Activated CD4-positive, alpha-beta T cell treated with anti-CD3 and anti-CD28 coated beads for 24 hours (primary cell): ENCODE measurements around the gene TTC31.

Source experiments
- DNase-seq, 2 donors: peaks; one replicate each; pipeline ENCODE4 v3.0.0-alpha.2; 2020; ENCODE audit warnings: low read depth in 2 of 2

The TTC31 gene

DNA sequence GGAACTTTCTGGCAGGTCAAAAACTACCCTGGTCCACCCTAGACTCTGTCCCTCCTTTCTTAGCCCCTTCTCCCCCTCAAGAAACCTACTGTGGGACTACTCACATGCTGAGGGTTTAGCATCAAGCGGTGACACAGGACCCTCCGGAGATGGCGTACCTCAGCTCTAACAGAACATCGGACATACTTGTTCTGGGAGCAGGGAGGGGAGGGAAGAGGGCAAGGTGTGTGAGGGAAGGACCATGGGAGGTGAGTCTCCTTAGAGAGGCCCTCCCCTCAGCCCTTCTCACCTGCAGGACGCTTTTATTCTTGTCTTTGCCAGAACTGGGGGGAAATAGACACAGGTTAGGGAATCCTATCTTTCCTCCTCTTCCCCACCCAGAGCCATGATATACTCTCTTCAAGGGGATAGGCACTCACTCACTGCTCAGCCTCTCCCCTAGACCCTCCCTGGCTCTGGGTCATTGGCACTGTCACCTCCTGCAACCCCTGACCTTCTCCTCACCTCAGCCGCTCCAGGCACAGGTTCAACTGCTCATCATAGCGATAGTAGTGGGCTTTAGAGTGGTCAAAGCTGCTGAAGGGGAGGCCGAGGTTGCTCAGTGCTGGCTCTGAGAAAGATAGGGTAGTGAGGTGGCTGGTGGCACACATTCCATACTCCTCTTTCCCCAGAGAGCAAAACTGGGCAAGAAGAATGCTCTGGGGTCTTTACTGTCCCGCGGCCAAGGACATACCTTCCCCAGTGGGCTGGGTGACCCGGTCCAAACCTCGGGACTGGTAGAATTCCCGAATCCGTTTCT lies 22.8 kb downstream of the TTC31 start:
- DNase-seq: no peak

DNA sequence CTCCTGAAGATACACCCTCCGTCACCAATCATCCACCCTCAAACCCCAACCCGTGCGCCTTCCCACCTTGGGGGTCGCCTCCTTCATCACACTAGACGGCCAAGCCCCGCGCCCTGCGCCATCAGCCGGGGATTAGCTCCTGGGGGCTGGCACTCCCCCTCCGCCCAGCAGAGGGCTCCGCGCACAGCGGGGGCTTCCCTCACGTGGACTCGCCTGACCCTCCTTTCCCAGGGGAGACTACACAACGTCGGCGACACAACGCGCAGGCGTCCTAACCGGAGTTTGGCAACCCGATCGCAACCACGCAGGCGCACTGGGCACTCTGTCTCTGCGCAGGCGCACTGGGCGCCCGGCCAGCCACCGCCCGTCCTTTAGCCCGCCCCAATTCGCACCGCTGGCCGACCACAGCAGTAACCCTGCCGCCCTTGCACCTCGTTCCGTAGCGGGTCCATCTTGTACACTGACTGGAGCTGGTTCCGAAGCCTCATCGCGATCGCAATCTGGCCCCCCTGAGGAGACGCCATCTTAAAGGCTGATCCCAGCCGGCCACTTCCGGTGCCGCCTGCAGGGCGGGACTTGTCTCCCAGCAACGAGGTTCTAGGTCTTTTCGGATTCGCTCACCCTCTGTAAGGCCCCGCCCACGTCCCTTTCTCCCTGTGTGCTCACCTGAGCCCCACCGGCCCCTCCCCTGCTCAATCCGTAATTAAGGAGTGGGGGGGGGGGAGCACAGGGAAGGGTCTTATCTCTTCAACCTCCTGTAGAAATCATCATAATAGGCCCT lies 24.5 kb downstream of the TTC31 start, which contains the start of gene PCGF1:
PCGF1 (minus strand) TSS at position 551 of the 781 bp plus-strand sequence; CDS start at position 524, 27 bp downstream.
- DNase-seq: peak; percentile 99

DNA sequence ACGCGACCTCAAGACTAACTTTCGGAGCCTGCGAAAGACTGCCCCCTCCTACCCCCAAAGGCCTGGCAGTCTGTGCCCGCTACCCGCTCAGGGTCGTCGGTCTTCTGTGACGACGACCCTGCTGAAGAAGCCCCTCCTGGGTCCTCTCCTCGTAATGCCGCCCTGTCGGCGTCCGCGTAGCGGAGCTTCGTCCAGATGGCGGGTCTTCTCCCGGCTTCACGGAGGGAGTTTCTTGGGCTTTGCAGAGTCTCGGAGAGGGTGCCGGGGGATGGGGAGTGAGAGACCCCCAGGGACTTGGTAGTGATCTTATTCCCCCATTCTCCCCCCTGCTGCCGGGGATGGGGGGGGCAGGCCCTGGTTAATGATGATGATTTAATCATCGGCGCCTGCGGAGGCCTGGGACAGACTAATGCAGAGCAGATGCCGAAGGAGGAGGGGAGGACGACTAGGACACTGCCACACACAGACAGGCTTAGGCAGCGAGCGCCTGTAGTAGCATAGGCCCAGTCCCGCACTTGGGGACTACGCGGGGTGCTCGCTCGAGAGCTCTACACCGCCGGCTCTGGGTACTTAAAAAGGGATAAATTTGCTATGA lies 25.1 kb downstream of the TTC31 start:
- DNase-seq: no peak

DNA sequence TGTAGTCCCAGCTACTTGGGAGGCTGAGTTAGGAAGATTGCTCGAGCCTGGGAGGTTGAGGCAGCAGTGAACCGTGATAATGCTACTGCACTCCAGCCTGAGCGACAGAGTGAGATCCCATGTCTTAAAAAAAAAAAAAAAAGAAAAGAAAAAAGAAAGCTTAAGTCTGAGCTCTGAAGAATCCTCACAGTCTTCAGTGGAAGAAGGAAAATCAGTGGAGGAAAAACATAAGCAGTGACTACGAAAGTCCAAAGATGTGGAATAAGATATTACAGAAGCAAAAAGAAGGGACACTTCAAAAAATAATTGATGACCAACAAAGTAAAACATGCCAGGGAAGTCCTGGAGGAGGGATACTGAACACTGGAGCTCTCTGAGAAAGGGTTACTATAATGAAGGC lies 27.4 kb downstream of the TTC31 start:
- DNase-seq: no peak

DNA sequence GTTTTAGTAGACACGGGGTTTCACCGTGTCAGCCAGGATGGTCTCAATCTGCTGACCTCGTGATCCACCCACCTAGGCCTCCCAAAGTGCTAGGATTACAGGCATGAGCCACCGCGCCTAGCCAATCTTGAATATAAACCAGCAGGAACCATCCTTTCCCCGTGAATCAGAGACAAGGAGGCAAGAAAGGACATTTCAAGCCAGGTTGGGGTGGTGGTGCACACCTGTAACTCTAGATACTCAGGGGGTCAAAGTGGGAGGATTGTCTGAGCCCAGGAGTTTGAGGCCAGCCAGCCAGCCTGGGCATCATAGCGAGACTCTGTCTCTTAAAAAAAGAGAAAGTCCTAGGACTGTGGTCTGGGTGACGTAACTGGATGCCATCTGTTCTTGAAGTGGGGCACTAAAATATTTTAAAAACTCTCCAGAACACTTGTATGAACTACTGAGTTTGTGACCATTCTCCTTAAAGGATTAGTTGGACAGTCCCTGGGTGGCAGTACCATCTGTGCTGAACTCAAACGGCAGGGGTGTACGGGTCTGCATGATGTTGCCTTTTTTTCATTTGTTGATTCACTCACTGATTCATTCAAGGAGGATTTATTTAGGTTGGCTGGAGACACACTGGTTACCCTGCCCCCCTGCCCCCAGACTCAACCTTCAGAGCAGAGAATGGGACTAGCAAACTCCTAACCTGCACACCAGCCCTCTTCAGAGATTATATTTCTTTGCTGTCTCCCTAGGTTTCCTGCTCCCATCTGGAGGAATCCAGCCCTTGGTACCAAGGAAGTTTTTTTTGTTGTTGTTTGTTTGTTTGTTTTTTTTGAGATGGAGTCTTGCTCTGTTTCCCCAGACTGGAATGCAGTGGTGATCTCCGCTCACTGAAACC lies 28.5 kb downstream of the TTC31 start:
- DNase-seq: no peak

DNA sequence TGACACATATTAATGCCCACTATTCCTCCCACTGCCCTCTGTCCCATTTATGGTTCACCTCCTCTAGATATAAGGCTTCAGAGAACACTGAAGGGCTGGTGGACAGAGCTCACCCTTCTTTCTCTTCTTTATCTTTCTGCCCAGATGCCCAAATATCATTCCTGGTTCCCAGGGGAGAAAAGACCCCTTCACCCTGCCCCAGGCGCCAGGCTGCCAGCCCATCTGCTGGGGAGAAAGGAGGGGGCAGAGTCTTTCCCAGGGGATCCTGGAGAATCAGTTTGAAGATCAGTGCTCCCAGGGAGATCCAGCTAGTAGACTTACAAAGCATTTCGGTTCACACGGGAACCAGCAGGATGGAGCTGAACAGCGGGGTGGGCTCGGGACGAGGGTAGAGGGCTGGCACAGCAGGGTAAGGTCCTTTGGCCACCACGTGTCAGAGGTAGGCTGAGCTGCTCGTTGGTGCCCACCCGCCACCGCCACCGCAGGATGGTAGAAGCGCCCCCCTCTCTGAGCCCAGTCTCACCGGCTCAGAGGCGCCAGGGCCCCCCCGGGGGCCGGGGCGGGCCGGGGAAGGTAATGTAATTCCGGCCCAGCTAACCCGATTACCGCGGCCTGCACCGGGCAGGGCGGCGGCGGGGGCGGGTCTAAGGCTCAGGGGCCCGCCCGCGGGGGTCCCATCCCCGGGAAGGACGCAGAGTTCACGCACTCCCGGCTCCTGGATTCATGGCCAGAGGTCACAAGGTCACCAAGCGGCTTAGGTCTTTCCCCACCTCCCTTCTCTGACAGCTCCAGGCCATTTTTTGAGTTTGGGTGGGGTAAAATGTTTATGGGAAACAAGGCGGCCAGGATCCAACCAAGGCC lies 30.1 kb downstream of the TTC31 start:
- DNase-seq: no peak

DNA sequence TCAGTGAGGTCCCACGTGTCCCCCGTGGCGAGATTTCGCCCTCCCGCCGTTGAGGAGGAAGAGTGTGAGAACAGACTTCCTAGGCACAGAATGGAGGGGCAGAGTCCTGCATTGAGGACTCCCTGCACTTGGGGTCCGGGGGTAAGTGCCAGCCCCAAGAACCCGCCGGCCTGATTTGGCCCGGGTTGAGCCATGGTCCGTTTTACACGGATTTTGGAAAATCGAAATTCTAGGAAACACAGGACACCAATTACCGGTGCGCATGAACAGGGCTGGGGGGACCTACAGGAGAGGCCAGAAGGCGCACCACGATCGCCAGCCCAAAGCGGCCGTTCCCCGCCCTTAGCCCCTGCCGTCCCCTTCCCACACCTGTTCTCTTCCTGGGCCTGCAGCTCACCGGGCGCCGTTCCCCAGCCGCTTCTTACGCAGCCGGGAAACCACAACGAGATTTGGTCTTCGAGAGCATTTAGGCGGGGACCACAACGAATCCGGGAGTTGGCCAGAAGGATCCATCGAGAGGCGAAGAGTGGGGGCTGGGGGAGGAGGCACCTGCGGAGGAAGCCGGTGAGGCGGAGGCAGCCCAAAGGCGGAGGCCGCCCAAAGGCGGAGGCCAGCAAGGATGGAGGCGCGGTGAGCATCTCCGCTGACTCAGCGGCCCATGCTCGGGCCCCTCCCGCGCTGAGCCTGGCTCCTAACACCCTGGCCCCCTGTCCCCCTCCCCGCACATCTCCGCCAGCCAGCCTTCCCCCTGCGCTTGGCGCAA lies 30.9 kb downstream of the TTC31 start:
- DNase-seq: no peak

DNA sequence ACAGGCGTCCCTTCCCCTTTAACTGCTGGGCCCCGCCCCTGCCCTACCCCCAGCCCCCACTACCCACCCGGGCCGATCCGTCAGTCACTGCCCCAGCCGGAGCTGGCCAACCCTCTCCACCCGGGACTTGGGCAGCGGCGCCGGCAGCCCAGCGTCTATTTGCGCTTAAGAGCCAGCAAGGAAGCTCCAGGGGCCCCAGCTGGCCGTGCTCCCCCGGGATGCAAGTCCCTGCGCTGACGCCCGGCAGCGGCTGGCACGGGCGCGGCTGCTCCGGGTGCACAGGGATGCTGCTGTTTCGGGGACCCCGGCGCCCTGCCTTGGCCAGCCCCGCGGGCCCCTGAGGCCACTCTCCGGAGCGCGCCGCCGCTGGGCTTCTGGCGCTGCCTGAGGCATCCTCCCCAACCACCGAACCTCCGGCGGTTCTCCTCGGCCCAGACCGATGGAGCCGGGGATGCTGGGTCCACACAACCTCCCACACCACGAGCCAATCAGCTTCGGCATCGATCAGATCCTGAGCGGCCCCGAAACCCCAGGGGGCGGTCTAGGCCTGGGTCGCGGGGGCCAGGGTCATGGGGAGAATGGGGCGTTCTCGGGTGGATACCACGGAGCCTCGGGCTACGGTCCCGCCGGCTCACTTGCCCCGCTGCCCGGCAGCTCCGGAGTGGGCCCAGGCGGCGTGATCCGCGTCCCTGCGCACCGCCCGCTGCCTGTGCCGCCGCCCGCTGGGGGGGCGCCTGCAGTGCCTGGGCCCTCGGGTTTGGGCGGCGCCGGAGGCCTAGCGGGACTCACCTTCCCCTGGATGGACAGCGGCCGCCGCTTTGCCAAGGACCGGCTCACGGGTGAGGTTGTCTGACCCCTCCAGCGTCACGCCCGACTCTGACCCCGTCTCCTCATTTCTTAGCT lies 31.7 kb downstream of the TTC31 start, which contains the start of gene TLX2:
TLX2 (plus strand) TSS at position 83 of the 903 bp plus-strand sequence; CDS start at position 440, 357 bp downstream.
- no peak for DNase-seq

DNA sequence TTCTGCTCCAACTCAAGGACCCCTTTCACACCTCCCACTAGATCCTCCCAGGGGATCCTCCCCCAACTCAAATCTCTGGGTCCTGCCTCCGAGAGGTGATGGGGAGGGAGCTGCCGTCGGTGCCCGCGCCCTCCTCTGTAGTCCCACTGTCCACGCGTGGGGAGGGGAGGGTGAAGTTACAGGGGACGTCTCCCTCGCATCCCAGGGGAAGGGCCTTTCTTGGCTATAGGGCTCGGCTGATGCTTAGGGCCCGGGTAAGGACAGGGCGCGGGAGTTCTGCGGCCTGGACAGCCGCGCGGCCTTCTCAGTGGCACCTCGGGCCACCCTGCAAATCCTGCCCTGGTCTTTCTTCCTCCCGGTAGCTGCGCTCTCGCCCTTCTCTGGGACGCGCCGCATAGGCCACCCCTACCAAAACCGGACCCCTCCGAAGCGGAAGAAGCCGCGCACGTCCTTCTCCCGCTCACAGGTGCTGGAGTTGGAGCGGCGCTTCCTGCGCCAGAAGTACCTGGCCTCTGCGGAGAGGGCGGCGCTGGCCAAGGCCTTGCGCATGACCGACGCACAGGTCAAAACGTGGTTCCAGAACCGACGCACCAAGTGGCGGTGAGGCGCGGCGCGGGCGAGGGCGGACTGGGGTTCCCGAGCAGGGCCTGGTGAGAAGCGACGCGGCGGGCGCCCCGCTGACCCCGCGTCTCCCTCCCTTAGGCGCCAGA lies 32.5 kb downstream of the TTC31 start:
- DNase-seq: no peak

DNA sequence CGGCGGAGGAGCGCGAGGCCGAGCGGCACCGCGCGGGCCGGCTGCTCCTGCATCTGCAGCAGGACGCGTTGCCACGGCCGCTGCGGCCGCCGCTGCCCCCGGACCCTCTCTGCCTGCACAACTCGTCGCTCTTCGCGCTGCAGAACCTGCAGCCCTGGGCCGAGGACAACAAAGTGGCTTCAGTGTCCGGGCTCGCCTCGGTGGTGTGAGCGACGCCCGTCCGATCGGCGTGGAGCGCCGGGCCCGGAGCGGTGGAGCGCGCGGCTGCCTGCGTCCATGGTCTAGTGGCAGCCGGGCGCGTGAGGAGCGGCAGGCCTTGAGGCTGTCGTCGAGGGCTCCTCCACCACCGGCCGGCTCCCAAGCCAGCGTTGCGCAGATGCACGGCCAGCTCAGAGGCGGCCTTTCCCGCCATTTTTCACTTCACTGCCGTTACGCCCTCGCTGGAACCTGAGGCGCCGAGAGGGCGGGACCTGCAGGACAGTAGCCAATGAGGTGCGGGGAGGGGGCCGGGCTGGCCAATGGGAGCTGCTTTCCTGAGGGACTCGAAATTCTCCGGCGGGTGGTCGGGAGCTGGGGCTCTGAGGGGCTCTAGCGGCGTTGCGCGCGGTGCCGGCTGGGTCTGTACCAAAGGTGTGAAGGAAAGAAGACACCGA lies 33.2 kb downstream of the TTC31 start:
- peak; percentile 70 for DNase-seq

DNA sequence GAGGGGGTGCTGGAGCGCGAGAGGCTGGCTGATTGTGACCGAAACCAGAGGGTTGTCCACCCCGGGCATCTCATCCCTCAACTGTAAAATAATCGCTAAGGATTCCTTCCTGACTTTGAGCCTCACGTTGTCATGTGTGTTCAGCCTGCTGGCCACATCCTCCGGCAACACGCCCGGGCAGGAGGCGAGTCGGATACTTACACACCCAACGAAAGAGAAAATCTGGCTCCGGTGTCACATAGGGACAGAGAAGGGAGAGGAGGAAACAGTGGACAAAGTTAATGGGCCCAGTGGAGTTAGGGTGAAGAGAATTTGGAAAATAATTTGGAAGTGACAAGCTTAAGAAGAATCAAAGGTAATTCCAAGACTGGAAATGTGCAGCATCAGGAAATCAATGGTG lies 33.8 kb downstream of the TTC31 start:
- no peak for DNase-seq

DNA sequence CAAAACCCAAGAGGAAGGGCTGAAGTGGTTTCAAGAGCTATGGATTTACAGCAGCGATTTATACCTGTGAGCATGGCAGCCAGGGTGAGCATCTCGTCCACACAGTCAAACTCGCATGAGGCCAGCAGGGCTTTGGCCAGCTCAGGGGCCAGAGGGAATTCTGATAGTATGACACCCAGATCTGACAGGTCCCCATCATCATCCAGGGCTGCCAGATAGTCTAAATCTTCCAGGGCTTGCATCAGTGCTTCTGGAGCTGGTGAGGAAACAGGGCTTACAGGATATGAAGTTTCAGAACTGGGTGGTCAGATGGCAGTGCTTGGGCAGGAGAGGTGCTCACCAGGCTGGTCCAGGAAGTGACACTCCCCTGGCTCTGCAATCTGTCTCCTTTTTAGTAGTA lies 39.6 kb downstream of the TTC31 start:
- no peak for DNase-seq

DNA sequence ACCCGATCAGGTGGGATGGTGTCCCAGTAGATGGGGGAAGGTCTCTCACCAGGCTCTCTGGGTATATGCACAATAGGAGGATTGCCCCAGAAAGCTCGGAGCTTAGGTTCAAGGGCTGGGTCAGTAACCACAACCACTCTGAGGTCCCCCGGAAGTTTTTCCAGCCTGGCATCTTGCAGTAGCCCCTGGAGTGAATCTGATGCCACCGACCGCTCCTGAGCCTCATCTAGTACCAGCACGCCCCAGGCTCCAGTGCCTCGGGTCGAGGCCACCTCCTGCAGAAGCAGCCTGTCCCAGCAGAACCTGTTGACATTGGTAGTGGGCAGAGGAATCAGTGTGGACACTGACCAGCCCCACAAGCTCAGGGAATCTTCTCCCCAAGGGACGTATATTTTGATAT lies 41.1 kb downstream of the TTC31 start:
- DNase-seq: no peak

DNA sequence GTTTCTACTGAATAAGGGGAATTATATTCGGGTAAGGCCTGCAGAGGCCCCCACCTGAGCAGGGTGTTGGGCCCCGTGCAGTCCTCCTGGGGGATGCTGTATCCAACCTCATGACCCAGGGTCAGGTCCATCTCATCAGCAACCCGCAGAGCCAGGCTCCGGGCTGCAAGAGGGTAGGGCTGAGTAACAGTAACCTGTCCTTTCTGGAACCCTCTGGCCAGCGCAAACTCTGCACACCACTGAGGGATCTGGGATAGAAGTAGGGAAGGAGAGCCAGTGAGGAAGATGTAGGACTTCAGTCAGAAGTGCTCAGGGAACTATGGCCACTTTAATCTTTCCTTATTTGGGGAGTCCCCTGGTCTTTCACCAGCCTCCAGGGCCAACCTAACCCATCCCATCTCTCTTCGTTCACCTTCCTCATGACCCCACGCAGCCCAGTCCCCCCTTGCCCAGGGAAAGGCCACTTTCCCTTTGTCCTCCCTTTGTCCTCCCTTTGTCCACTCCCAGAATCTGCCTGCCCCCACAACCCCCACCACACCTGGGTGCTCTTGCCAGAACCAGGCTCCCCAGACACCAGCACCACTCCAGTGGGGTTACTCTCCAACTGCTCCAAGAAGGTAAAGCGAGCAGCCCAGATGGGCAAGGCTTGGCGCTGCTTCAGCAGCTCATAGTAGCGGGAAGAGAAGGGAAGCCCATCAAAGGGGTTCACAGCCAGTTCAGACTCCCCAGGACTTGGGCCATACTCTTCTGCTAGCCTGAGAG lies 42.3 kb downstream of the TTC31 start:
- DNase-seq: no peak

DNA sequence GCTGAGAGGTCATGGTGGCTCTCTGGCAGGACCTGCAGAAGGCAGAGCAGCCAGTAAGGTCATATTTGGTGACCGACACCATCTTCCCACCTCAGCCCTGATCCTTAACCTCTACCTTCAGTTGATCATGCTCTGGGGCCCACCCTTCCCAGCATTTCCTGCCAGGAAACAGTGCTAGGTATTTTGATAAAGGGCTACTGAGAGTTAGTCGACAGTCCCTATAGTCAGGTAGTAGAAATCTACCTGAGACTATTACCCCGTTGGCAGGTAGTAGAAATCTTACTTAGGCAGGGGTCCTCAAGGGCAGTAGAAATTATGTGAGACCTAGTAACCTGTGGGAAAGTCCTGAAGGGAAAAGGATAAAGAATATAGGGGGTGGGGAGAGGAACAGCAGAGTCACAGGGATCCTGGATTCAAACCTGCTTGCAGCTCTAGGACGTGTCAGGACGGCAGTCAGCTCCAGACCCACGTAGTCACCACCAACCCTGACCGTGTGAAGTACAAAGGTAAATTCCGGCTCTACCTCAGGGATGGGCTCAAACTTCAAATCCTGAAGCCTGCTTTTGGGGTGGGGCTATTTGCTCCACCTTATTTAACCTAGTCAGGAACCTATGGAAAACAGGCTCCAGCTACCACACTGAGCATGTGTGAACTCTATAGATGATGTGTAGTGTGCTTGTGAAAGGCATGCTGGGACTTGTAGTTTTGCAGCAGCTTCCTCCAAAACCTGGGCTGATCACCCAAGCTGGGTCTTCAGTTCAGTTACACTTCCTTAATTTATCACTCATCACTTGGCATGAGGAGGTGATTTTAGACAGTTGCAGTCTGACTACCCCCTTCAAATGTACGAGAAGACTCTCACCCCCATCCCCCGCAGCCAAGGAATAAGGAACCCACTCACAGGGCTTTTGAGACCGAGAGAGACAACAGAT lies 43.1 kb downstream of the TTC31 start, which contains the start of gene DQX1:
DQX1 (minus strand) TSS at position 515 of the 932 bp plus-strand sequence; CDS start at position 13, 502 bp downstream.
- DNase-seq: no peak
